GM12875 (cell line): ENCODE data around the gene ZBTB21.

Source experiments
- H3K4me3 ChIP-seq: one replicate; pipeline ENCODE4 v1.5.1; 2011; ENCODE audit warnings: low read depth, low read length, control low read depth
- CTCF ChIP-seq: IDR thresholded peaks from 2 replicates; pipeline ENCODE4 v1.5.1; 2011; ENCODE audit warnings: low read depth, mild to moderate bottlenecking, control low read depth, inconsistent platforms, low read length, moderate library complexity, borderline replicate concordance; ENCODE audit not compliant: insufficient read depth

The ZBTB21 gene

GRCh38 chr21:42032266-42032665 is 22.1 kb upstream of the ZBTB21 start:
- no peak for TF ChIP-seq CTCF
- no peak overlapping the region for H3K4me3 ChIP-seq

GRCh38 chr21:42031816-42032215 is 21.7 kb upstream of the ZBTB21 start:
- H3K4me3 ChIP-seq = no peak overlapping the region
- TF ChIP-seq CTCF = no peak

GRCh38 chr21:42031241-42031640 is 21.1 kb upstream of the ZBTB21 start:
- H3K4me3 ChIP-seq = no peak overlapping the region
- no peak for TF ChIP-seq CTCF

- no peak overlapping the region for H3K4me3 ChIP-seq
- TF ChIP-seq CTCF = no peak
Measured at GRCh38 chr21:42030311-42030710, 20.2 kb upstream of the ZBTB21 start.

- no peak overlapping the region for H3K4me3 ChIP-seq
- TF ChIP-seq CTCF = no peak
Measured at GRCh38 chr21:42028766-42029425, 18.7 kb upstream of the ZBTB21 start.

- TF ChIP-seq CTCF = no peak
- H3K4me3 ChIP-seq = no peak overlapping the region
Measured at GRCh38 chr21:42027822-42028765, 17.9 kb upstream of the ZBTB21 start.
